Measurements from ENCODE around the gene ELK4. TPM values are rescaled to one million over a fixed set of nuclear protein-coding genes. Genes with fewer than 3 reads are reported as not detected.

ELK4 gene
- total RNA-seq, 1 donor from 2014 or later: 27.6 TPM

GRCh38 chr1:205593532-205593931 lies 38.3 kb downstream of the ELK4 start:
- Mint-ChIP-seq H3K9me3 (no peaks in the 10 kb centered on the region), H3K4me1 (ENCODE audit: unreplicated experiment) (peaks cover 6% of the 10 kb centered on the region), H3K36me3 (no peaks in the 10 kb centered on the region), H3K27me3 (peaks cover 9% of the 10 kb centered on the region), H3K4me3 (no peak overlapping the region), H3K27ac (no peak overlapping the region)
- TF ChIP-seq CTCF (conservative IDR thresholded peaks at IDR 0.05): no peak
- DNase-seq (ENCODE audit: extremely low spot score, unreplicated experiment): no peak

- Mint-ChIP-seq H3K36me3 (no peaks in the 10 kb centered on the region), H3K4me3 (peak overlapping the region; percentile 25), H3K27ac (no peak overlapping the region), H3K27me3 (peaks cover 13% of the 10 kb centered on the region), H3K4me1 (ENCODE audit: unreplicated experiment) (peaks cover 10% of the 10 kb centered on the region), H3K9me3 (no peaks in the 10 kb centered on the region)
- peak; percentile 45 for DNase-seq (ENCODE audit: extremely low spot score, unreplicated experiment)
- TF ChIP-seq CTCF (conservative IDR thresholded peaks at IDR 0.05): no peak
Measured at GRCh38 chr1:205592443-205593003, 39.3 kb downstream of the ELK4 start.

GRCh38 chr1:205591522-205592351 lies 40.1 kb downstream of the ELK4 start:
- H3K9me3 Mint-ChIP-seq: no peaks in the 10 kb centered on the region
- peaks cover 15% of the 10 kb centered on the region for H3K27me3 Mint-ChIP-seq
- DNase-seq (ENCODE audit: extremely low spot score, unreplicated experiment): peak; percentile 94
- peaks cover 10% of the 10 kb centered on the region for H3K4me1 Mint-ChIP-seq (ENCODE audit: unreplicated experiment)
- no peaks in the 10 kb centered on the region for H3K36me3 Mint-ChIP-seq
- H3K27ac Mint-ChIP-seq: peak overlapping the region; percentile 70
- peak; percentile 96 for TF ChIP-seq CTCF (conservative IDR thresholded peaks at IDR 0.05)
- peak overlapping the region; percentile 86 for H3K4me3 Mint-ChIP-seq

GRCh38 chr1:205590777-205591513 lies 40.9 kb downstream of the ELK4 start:
- Mint-ChIP-seq H3K9me3 (no peaks in the 10 kb centered on the region), H3K27ac (no peak overlapping the region), H3K36me3 (no peaks in the 10 kb centered on the region), H3K4me1 (ENCODE audit: unreplicated experiment) (peaks cover 10% of the 10 kb centered on the region), H3K27me3 (peaks cover 15% of the 10 kb centered on the region), H3K4me3 (no peak overlapping the region)
- DNase-seq (ENCODE audit: extremely low spot score, unreplicated experiment): peak; percentile 24
- no peak for TF ChIP-seq CTCF (conservative IDR thresholded peaks at IDR 0.05)

GRCh38 chr1:205590457-205590768 lies 41.4 kb downstream of the ELK4 start:
- Mint-ChIP-seq H3K27me3 (peaks cover 15% of the 10 kb centered on the region), H3K27ac (no peak overlapping the region), H3K36me3 (no peaks in the 10 kb centered on the region), H3K9me3 (no peaks in the 10 kb centered on the region), H3K4me1 (ENCODE audit: unreplicated experiment) (peaks cover 10% of the 10 kb centered on the region), H3K4me3 (no peak overlapping the region)
- peak; percentile 37 for DNase-seq (ENCODE audit: extremely low spot score, unreplicated experiment)
- no peak for TF ChIP-seq CTCF (conservative IDR thresholded peaks at IDR 0.05)

Measured in type B pancreatic cell (in vitro differentiated cells).